K562 (cell line): Measurements from ENCODE around the gene FAM204A. TPM values are rescaled to one million over a fixed set of nuclear protein-coding genes. Genes with fewer than 3 reads are reported as not detected.

Experiments used
- ATAC-seq: fragments of 200-7000 bp; cut with Tn5 transposase; 3 replicates; pipeline ENCODE4 v1.9.1; 2020; ENCODE audit warnings: moderate library complexity
- BruUV-seq: library from RNA; stranded (reverse); fragments of 400-500 nt; replicated peaks from 2 replicates; lab custom pipeline; 2021; lab: Mats Ljungman, UMichigan
- CTCF ChIA-PET: fragments of 300-600 bp; formaldehyde crosslinking; extraction: SDS; loops from one replicate; lab custom pipeline; 2021; ENCODE audit warnings: low intra/inter-chr PET ratio; lab: Yijun Ruan, JAX
- POLR2A ChIA-PET: fragments of 300-600, 350-650 bp; sonication (Branson Sonifier 250); formaldehyde crosslinking; extraction: SDS; loops from one replicate; lab custom pipeline; 2021; ENCODE audit warnings: antibody characterized with exemption, inconsistent platforms; lab: Yijun Ruan, JAX
- DNase-seq, 4 experiments: peaks; one replicate each; pipeline versions ENCODE4 v3.0.0 to v3.0.0-alpha.2; 2011 to 2018; ENCODE audit warnings: low spot score in 3 of 4, mixed read lengths in 3 of 4; ENCODE audit errors: extremely low read depth in 1 of 4
- FAIRE-seq: peaks from 2 replicates; lab custom pipeline; 2011; peaks lifted over from hg19 to GRCh38; lab: Jason Lieb, UNC
- H2AFZ ChIP-seq: 2 replicates; pipeline ENCODE4 v1.6.0; 2011; ENCODE audit warnings: low read depth, low read length, control low read depth, inconsistent platforms
- H3K27ac ChIP-seq: fragments of 200-600 bp; 3 replicates; pipeline ENCODE4 v1.8.0; 2011; ENCODE audit warnings: low read depth, mild to moderate bottlenecking, control low read depth, inconsistent platforms, low read length, moderate library complexity, mixed read lengths; ENCODE audit errors: extremely low read depth
- H3K27me3 ChIP-seq, 2 experiments: fragments of 300-600 bp in 1 of 2; 2 replicates in 1 of 2; 3 replicates in 1 of 2; pipeline versions ENCODE4 v1.6.0 to v1.8.0; 2011; ENCODE audit warnings: inconsistent platforms in 2 of 2, low read length in 2 of 2, mild to moderate bottlenecking in 1 of 2, mixed read lengths in 1 of 2, moderate library complexity in 1 of 2; ENCODE audit not compliant: control insufficient read depth in 2 of 2, insufficient read depth in 2 of 2
- H3K36me3 ChIP-seq: fragments of 300-600 bp; 3 replicates; pipeline ENCODE4 v1.8.0; 2011; ENCODE audit warnings: mild to moderate bottlenecking, low read length, inconsistent platforms; ENCODE audit not compliant: control insufficient read depth, insufficient read depth
- H3K4me1 ChIP-seq, 2 experiments: fragments of 200-600 bp in 1 of 2; replicated peaks in 1 of 2; 2 replicates in 1 of 2; 3 replicates in 1 of 2; pipeline versions ENCODE4 v1.5.1 to v1.8.0; 2011; ENCODE audit warnings: inconsistent platforms in 2 of 2, low read length in 2 of 2, mild to moderate bottlenecking in 1 of 2, mixed read lengths in 1 of 2, moderate library complexity in 1 of 2; ENCODE audit not compliant: control insufficient read depth in 2 of 2, insufficient read depth in 2 of 2
- H3K4me2 ChIP-seq: 2 replicates; pipeline ENCODE4 v1.6.1; 2011; ENCODE audit warnings: low read length, control low read depth, inconsistent platforms, mixed read lengths; ENCODE audit not compliant: insufficient read depth
- H3K4me3 ChIP-seq: fragments of 200-600 bp; sonication (generic), shearing (Covaris generic); 2 replicates; pipeline ENCODE4 v1.5.1; 2016; ENCODE audit warnings: control low read depth, inconsistent platforms
- H3K79me2 ChIP-seq: fragments of 200-600 bp; 3 replicates; pipeline ENCODE4 v1.8.0; 2011; ENCODE audit warnings: low read length, inconsistent platforms; ENCODE audit not compliant: control insufficient read depth, insufficient read depth
- H3K9ac ChIP-seq, 2 experiments: 2 replicates each; pipeline versions ENCODE4 v1.6.0 to v1.6.1; 2011; ENCODE audit warnings: low read depth in 2 of 2, low read length in 2 of 2, control low read depth in 1 of 2, inconsistent platforms in 1 of 2, mild to moderate bottlenecking in 1 of 2, mixed read lengths in 1 of 2; ENCODE audit not compliant: insufficient read depth in 1 of 2
- H3K9me1 ChIP-seq: one replicate; pipeline ENCODE4 v1.6.0; 2011; ENCODE audit warnings: inconsistent platforms, mild to moderate bottlenecking, low read length, moderate library complexity; ENCODE audit not compliant: control insufficient read depth, insufficient read depth
- H3K9me3 ChIP-seq: replicated peaks from 2 replicates; pipeline ENCODE4 v1.5.1; 2011; ENCODE audit warnings: low read depth, low read length, inconsistent platforms; ENCODE audit not compliant: control insufficient read depth, insufficient read depth
- H4K20me1 ChIP-seq: replicated peaks from 2 replicates; pipeline ENCODE4 v1.6.1; 2011; ENCODE audit warnings: low read length, inconsistent platforms, mixed read lengths; ENCODE audit not compliant: control insufficient read depth, insufficient read depth
- GTF2F1 ChIP-seq: IDR thresholded peaks from 2 replicates; pipeline ENCODE4 v1.6.1; 2011; ENCODE audit warnings: low read depth, low read length, improper control_type of control experiment
- HDAC8 ChIP-seq: fragments of 450-650 bp; IDR thresholded peaks from 2 replicates; pipeline ENCODE4 v1.6.1; 2016; ENCODE audit warnings: mild to moderate bottlenecking, missing genetic modification characterization, moderate library complexity, missing compliant biosample characterization
- MCM3 ChIP-seq: fragments of 450-650 bp; IDR thresholded peaks from 2 replicates; pipeline ENCODE4 v1.6.1; 2016
- SMARCA5 ChIP-seq: fragments of 450-650 bp; IDR thresholded peaks from 2 replicates; pipeline ENCODE4 v1.6.1; 2016
- WGBS: fragments of 100-300 bp; shearing (Covaris generic); methylation state at CpG from one replicate; pipeline ENCODE4 v1.1.6; 2016; ENCODE audit warnings: low coverage, mixed read lengths; ENCODE audit not compliant: insufficient coverage; ENCODE audit errors: missing lambda C conversion rate; 5-methylcytosine and 5-hydroxymethylcytosine counted together
- in situ Hi-C: fragments of 300-500 bp; cut with MboI; formaldehyde crosslinking; loops from 4 replicates; pipeline ENCODE4 v1.15.0; 2018; ENCODE audit warnings: inconsistent platforms, mixed read lengths
- intact Hi-C: fragments of 100-400 bp; cut with micrococcal nuclease; formaldehyde crosslinking; loops from 2 replicates; pipeline ENCODE4 v1.14.2; 2022
- polyA plus RNA-seq, 8 experiments: library from polyadenylated mRNA; depleted of rRNA in 4 of 8; stranded (reverse) in 5 of 8; unstranded in 3 of 8; fragments of >200 nt; fragmentation: Nextera tagmentation in 2 of 8; fragmentation: Illumina TruSeq in 1 of 8; extraction: Ambion mirVana in 2 of 8; extraction: Trizol in 1 of 8; gene quantifications; 2 replicates each; pipeline versions ENCODE4 v1.2.1 to v1.2.3, GENCODE V29; 2011 to 2014; ENCODE audit warnings: inconsistent platforms in 1 of 8, missing spikeins in 1 of 8
- total RNA-seq, 7 experiments: library from RNA; depleted of rRNA in 6 of 7; stranded (reverse); fragments of >200 nt in 6 of 7; fragmentation: Illumina TruSeq in 2 of 7; extraction: Trizol in 2 of 7; gene quantifications; 2 replicates each; pipeline versions ENCODE4 v1.2.1 to v1.2.3, GENCODE V29; 2011 to 2021; ENCODE audit warnings: low replicate concordance in 1 of 7
- TF ChIP-seq, protein P1 (sequence below): fragments of 450-650 bp; formaldehyde crosslinking; IDR thresholded peaks from 2 replicates; pipeline ENCODE4 v1.4.0; 2022; ENCODE audit warnings: missing genetic modification characterization
- TF ChIP-seq, protein P2 (sequence below): fragments of 450-650 bp; IDR thresholded peaks from 2 replicates; pipeline ENCODE4 v1.7.0; 2016; ENCODE audit warnings: borderline replicate concordance
- TF ChIP-seq, protein P3 (sequence below): fragments of 450-650 bp; IDR thresholded peaks from 2 replicates; pipeline ENCODE4 v1.6.1; 2016; ENCODE audit warnings: low read depth
- TF ChIP-seq, protein P4 (sequence below): fragments of 450-650 bp; IDR thresholded peaks from 2 replicates; pipeline ENCODE4 v1.6.1; 2016; ENCODE audit warnings: mild to moderate bottlenecking

The FAM204A gene
- total and polyA plus RNA-seq, 9 of the 15 experiments (the other 6 are each of a cell fraction or from before 2014, with no cell fraction given): 29.0 to 64.5 (median 44.9) TPM

DNA sequence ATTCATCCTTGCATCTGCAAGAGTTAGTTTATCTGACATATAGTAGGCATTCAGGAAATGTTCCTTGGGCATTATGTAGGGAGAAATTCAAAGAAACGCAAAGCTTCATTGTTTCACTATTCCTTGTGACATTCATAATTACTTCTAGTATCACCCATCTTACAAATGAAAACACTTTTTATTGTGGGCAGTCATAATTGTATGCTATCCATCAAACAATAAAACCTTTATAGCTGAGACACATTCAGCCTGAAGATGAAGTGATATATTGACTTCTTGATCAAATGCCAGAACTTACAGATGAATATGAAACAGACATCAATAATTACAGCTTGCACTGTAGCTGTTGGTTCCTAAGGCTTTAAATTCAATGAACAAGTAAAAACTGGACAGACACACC, 36.4 kb downstream of the FAM204A start:
- no TSS peak for BruUV-seq
- Histone ChIP-seq H3K27me3 (no peaks in the 10 kb centered on the region), H2AFZ (no peak overlapping the region), H4K20me1 (no peaks in the 10 kb centered on the region), H3K27ac (no peak overlapping the region), H3K4me1 (no peaks in the 10 kb centered on the region), H3K36me3 (peaks cover 30% of the 10 kb centered on the region; the same call in 2 of the 3 replicates), H3K4me2 (no peak overlapping the region), H3K9me1 (no peaks in the 10 kb centered on the region), H3K9ac (no peak overlapping the region), H3K4me3 (no peak overlapping the region), H3K9me3 (no peaks in the 10 kb centered on the region), H3K79me2 (no peaks in the 10 kb centered on the region)
- WGBS: 94% methylated on average over 1 of the region's 1 CpG
- in situ Hi-C loops: no loop called here
- FAIRE-seq (no peak), ATAC-seq (no peak), DNase-seq (no peak)
- intact Hi-C loops: no loop called here
- CTCF ChIA-PET: no interaction called here
- POLR2A ChIA-PET: interaction anchor here (0.9 kb wide), 1 partner anchor 123 kb away, joined by 3 read pairs; no protein-coding TSS in a partner anchor
- TF ChIP-seq SMARCA5 (no peak), GTF2F1 (no peak), MCM3 (no peak), HDAC8 (no peak)
- TF ChIP-seq, protein P1, sequence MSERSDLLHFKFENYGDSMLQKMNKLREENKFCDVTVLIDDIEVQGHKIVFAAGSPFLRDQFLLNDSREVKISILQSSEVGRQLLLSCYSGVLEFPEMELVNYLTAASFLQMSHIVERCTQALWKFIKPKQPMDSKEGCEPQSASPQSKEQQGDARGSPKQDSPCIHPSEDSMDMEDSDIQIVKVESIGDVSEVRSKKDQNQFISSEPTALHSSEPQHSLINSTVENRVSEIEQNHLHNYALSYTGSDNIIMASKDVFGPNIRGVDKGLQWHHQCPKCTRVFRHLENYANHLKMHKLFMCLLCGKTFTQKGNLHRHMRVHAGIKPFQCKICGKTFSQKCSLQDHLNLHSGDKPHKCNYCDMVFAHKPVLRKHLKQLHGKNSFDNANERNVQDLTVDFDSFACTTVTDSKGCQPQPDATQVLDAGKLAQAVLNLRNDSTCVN: no peak
- TF ChIP-seq, protein P2, sequence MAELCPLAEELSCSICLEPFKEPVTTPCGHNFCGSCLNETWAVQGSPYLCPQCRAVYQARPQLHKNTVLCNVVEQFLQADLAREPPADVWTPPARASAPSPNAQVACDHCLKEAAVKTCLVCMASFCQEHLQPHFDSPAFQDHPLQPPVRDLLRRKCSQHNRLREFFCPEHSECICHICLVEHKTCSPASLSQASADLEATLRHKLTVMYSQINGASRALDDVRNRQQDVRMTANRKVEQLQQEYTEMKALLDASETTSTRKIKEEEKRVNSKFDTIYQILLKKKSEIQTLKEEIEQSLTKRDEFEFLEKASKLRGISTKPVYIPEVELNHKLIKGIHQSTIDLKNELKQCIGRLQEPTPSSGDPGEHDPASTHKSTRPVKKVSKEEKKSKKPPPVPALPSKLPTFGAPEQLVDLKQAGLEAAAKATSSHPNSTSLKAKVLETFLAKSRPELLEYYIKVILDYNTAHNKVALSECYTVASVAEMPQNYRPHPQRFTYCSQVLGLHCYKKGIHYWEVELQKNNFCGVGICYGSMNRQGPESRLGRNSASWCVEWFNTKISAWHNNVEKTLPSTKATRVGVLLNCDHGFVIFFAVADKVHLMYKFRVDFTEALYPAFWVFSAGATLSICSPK: no peak
- TF ChIP-seq, protein P3, sequence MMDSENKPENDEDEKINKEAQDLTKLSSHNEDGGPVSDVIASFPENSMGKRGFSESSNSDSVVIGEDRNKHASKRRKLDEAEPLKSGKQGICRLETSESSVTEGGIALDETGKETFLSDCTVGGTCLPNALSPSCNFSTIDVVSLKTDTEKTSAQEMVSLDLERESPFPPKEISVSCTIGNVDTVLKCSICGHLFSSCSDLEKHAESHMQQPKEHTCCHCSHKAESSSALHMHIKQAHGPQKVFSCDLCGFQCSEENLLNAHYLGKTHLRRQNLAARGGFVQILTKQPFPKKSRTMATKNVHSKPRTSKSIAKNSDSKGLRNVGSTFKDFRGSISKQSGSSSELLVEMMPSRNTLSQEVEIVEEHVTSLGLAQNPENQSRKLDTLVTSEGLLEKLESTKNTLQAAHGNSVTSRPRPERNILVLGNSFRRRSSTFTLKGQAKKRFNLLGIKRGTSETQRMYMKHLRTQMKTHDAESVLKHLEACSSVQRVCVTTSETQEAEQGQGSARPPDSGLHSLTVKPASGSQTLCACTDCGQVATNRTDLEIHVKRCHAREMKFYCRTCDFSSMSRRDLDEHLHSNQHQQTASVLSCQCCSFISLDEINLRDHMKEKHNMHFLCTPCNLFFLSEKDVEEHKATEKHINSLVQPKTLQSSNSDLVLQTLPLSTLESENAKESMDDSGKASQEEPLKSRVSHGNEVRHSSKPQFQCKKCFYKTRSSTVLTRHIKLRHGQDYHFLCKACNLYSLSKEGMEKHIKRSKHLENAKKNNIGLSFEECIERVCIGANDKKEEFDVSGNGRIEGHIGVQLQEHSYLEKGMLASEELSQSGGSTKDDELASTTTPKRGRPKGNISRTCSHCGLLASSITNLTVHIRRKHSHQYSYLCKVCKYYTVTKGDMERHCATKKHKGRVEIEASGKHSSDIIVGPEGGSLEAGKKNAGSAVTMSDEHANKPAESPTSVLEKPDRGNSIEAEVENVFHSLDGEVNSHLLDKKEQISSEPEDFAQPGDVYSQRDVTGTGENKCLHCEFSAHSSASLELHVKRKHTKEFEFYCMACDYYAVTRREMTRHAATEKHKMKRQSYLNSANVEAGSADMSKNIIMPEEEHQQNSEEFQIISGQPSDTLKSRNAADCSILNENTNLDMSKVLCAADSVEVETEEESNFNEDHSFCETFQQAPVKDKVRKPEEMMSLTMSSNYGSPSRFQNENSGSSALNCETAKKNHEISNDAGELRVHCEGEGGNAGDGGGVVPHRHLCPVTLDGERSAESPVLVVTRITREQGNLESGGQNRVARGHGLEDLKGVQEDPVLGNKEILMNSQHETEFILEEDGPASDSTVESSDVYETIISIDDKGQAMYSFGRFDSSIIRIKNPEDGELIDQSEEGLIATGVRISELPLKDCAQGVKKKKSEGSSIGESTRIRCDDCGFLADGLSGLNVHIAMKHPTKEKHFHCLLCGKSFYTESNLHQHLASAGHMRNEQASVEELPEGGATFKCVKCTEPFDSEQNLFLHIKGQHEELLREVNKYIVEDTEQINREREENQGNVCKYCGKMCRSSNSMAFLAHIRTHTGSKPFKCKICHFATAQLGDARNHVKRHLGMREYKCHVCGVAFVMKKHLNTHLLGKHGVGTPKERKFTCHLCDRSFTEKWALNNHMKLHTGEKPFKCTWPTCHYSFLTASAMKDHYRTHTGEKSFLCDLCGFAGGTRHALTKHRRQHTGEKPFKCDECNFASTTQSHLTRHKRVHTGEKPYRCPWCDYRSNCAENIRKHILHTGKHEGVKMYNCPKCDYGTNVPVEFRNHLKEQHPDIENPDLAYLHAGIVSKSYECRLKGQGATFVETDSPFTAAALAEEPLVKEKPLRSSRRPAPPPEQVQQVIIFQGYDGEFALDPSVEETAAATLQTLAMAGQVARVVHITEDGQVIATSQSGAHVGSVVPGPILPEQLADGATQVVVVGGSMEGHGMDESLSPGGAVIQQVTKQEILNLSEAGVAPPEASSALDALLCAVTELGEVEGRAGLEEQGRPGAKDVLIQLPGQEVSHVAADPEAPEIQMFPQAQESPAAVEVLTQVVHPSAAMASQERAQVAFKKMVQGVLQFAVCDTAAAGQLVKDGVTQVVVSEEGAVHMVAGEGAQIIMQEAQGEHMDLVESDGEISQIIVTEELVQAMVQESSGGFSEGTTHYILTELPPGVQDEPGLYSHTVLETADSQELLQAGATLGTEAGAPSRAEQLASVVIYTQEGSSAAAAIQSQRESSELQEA: no peak
- TF ChIP-seq, protein P4, sequence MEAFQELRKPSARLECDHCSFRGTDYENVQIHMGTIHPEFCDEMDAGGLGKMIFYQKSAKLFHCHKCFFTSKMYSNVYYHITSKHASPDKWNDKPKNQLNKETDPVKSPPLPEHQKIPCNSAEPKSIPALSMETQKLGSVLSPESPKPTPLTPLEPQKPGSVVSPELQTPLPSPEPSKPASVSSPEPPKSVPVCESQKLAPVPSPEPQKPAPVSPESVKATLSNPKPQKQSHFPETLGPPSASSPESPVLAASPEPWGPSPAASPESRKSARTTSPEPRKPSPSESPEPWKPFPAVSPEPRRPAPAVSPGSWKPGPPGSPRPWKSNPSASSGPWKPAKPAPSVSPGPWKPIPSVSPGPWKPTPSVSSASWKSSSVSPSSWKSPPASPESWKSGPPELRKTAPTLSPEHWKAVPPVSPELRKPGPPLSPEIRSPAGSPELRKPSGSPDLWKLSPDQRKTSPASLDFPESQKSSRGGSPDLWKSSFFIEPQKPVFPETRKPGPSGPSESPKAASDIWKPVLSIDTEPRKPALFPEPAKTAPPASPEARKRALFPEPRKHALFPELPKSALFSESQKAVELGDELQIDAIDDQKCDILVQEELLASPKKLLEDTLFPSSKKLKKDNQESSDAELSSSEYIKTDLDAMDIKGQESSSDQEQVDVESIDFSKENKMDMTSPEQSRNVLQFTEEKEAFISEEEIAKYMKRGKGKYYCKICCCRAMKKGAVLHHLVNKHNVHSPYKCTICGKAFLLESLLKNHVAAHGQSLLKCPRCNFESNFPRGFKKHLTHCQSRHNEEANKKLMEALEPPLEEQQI: no peak
